ES-I3 (cell line): ENCODE results near the gene FIZ1.

Source experiments
- H3K36me3 ChIP-seq: 2 replicates; pipeline ENCODE4 v1.6.1; 2013; ENCODE audit warnings: mild to moderate bottlenecking, low read length, control low read depth, moderate library complexity; ENCODE audit not compliant: insufficient read depth
- H3K4me1 ChIP-seq: 2 replicates; pipeline ENCODE4 v1.6.1; 2013; ENCODE audit warnings: mild to moderate bottlenecking, control low read depth, low read length; ENCODE audit not compliant: insufficient read depth
- H3K9ac ChIP-seq: 2 replicates; pipeline ENCODE4 v1.6.1; 2013; ENCODE audit warnings: low read depth, mild to moderate bottlenecking, low read length, moderate library complexity
- H3K9me3 ChIP-seq: 2 replicates; pipeline ENCODE4 v1.6.1; 2013; ENCODE audit warnings: mild to moderate bottlenecking, low read length, moderate library complexity; ENCODE audit not compliant: control insufficient read depth, insufficient read depth

Gene FIZ1, protein sequence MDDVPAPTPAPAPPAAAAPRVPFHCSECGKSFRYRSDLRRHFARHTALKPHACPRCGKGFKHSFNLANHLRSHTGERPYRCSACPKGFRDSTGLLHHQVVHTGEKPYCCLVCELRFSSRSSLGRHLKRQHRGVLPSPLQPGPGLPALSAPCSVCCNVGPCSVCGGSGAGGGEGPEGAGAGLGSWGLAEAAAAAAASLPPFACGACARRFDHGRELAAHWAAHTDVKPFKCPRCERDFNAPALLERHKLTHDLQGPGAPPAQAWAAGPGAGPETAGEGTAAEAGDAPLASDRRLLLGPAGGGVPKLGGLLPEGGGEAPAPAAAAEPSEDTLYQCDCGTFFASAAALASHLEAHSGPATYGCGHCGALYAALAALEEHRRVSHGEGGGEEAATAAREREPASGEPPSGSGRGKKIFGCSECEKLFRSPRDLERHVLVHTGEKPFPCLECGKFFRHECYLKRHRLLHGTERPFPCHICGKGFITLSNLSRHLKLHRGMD

DNA sequence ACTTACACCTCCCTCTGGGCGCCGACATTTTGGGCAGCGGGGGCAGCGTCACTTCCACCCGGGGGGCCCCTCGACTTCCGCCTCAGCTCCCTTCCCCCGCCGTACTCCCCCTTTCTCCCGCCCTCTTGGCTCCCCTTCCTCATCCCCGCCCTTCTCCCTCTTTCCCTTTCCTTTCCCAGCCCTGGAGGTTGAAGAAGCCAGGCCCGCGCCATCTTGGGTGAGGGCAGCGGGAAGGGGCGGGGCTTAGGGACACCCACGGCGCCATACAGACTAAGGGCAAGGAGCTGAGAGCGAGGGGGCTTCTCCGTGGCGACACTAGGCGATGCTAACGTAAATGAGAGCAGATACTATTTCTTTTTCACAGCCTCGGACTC lies at the start of gene FIZ1:
Gene FIZ1 (minus strand): TSS at position 50 of the 374 bp plus-strand sequence. CDS start 1,652 bp downstream, outside the sequence.
- peak within 1 kb of the TSS; percentile 66 for H3K9ac ChIP-seq
- H3K36me3 ChIP-seq = no peaks in the 10 kb centered on the region

DNA sequence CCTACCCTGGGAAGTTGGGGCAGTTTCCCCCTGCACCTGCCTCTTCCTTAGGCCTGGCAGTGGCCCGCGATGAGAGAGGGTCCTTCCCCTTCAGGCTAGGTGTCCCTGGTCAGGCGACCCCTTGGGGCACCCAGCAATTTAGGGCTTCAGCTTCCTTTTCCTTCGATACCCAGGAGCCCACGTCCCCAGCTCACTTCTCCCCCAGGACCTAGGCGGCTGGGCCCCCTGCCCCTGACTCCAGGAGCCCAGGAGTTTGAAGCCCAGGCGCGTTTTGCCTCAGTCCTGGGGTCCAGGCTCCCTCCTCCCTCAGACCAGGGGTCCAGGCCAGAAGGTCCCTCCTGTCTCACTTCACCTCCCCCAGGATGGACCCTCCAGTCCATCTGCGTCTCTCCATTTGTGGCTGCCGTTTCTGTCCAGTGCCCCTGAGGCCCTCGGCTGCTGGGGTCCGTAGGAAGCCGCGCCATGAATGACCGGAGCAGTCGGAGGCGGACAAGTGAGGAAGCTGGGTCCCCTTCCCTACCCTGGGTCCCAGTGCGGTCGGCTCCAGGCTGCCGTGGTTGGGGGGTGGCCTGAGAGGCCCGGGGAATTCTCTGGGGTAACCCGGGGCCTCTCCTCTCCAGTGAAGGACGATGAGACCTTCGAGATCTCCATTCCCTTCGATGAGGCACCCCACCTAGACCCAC lies 49.4 kb upstream of the FIZ1 start:
- peaks cover 9% of the 10 kb centered on the region for H3K36me3 ChIP-seq
- no peaks in the 10 kb centered on the region; the same call in 1 of the 2 replicates for H3K4me1 ChIP-seq

More for the DNA sequence above, at the start of gene FIZ1:
- H3K4me1 ChIP-seq = 0 out of 2 replicates have a peak, but pooled peaks cover 5% of the 10 kb centered on the region
- H3K9me3 ChIP-seq = no peaks in the 10 kb centered on the region

DNA sequence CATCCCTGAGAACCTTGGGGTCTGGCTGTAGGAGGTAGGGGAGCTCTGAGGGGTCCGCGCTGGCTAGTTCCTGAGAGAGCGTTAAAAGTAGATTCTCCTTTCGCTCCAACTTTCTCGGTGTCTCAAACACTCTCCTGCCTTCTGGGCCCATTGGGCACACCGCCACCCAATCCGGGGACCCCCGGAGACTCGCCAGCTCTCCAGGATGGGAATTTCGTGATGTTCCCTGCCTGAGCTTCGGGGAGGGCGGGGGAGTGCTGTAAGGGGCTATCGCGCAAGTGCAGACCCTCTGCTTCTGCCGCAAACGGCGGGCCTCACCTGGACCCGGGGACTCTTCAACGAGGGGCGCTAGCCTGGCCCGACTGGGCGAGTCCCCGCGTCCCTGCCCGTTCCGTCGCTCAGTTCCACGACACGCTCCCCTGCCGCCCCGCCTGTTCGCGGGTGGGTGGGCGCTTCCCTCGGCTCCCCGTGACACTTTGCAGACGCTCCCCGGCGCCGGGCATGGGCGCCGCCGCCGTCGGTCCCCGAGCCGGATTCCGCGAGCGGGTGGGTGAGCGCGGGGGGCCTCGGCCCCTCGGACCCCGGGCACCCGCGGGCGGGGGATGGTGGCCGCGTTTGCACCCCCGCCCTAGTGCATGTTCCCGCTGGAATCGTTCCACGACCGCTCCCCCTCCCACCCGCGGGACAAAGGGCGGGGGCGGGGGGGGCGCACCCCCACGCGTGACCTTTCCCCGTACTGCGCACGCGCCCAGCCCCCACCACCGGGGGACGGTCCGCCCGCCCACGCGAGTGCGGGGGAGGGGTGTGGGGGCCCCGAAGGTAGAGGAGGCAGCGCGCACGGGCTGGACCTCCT lies 48.6 kb upstream of the FIZ1 start, which contains the start of gene CCDC106:
Gene CCDC106 (plus strand): TSS at position 481 of the 853 bp plus-strand sequence. CDS start 835 bp downstream, outside the sequence.
- Histone ChIP-seq H3K36me3 (peaks cover 9% of the 10 kb centered on the region), H3K9ac (peak within 1 kb of the TSS; percentile 92), H3K9me3 (no peaks in the 10 kb centered on the region), H3K4me1 (no peaks in the 10 kb centered on the region; the same call in 1 of the 2 replicates)

More for the DNA sequence above, 49.4 kb upstream of the FIZ1 start:
- Histone ChIP-seq H3K9ac (peak overlapping the region; percentile 92; the same call in 1 of the 2 replicates), H3K9me3 (no peaks in the 10 kb centered on the region)

DNA sequence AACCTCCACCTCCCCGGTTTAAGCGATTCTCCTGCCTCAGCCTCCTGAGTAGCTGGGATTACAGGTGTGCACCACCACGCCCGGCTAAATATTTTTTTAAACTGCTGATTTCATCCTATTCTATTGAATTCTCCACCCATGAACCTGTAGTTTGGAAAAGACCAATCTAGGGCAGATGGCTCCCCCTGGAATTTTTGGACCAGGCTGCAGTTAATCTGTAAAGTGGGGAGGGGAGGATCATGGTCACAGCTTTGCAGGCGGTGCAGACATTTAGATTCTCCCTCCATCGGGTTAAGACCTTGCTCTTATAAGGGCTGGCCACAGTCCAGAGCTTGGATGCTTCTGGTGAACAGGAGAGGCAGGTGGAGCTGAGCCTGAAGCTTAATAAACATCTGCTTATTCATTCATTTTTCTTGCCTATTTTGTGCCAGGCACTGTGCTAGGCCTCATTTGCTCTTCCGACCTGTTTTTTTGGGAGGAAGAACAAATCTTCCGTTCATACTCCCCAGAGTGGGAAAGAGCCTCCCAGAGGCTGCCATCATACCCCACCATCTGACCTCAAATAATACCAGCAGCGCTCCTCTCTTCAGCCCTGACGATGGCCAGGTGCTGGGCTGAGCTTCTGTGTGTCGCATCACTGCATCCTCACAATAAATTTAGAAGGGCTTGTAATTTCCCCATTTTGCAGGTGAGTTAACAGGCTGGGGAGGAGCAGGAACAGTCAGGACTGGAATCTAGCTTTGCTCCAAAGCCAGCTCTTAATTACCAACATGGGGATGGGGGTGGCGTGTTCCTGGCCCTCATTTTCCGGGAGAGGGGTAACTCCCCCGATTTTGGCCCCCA lies 47.8 kb upstream of the FIZ1 start:
- Histone ChIP-seq H3K9me3 (no peaks in the 10 kb centered on the region), H3K9ac (peak overlapping the region; percentile 92), H3K36me3 (peaks cover 9% of the 10 kb centered on the region), H3K4me1 (no peaks in the 10 kb centered on the region; the same call in 1 of the 2 replicates)

DNA sequence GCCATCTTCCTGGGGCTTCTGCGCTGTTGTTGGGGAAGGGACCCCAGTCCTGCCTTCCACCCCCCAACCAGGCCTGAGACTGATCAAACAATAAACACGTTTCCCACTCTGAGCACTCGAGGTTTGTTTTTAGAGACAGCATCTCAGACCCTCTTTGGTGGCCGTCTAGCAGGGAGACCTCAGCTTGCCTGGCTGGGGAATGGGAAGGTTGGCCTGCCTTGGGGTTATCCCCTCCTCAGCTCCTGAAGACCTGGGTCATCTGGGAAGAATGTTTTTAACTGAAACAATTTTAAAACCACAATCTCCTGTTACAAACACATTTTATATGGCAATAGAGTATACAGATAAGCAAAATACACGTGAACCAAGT lies 46.2 kb upstream of the FIZ1 start:
- H3K9ac ChIP-seq = no peak overlapping the region
- no peaks in the 10 kb centered on the region; the same call in 1 of the 2 replicates for H3K4me1 ChIP-seq
- peaks cover 9% of the 10 kb centered on the region for H3K36me3 ChIP-seq

DNA sequence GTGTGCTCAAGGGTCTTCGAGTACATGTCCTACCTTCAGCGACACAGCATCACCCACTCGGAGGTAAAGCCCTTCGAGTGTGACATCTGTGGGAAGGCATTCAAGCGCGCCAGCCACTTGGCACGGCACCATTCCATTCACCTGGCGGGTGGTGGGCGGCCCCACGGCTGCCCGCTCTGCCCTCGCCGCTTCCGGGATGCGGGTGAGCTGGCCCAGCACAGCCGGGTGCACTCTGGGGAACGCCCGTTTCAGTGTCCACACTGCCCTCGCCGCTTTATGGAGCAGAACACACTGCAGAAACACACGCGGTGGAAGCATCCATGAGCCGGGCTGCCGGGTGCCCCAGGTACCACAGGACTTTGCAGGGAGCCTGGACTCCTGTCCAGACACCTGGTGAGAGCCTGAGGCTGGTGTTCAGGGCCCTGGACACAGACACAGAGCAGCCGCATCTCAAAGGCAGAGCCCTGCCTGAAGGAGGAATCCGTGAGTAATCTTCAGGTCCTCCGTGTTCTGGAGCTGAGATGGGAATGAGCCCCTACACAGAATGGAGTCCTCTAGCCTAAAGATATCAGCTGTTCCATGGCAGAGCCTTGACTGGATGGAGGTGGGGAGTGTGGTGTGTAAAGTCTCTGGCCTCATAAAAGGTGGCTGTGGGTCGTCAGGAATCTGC lies 45.7 kb upstream of the FIZ1 start:
- Histone ChIP-seq H3K36me3 (peaks cover 9% of the 10 kb centered on the region), H3K4me1 (no peaks in the 10 kb centered on the region; the same call in 1 of the 2 replicates), H3K9me3 (no peaks in the 10 kb centered on the region), H3K9ac (no peak overlapping the region)

More for the DNA sequence above, 46.2 kb upstream of the FIZ1 start:
- no peaks in the 10 kb centered on the region for H3K9me3 ChIP-seq

DNA sequence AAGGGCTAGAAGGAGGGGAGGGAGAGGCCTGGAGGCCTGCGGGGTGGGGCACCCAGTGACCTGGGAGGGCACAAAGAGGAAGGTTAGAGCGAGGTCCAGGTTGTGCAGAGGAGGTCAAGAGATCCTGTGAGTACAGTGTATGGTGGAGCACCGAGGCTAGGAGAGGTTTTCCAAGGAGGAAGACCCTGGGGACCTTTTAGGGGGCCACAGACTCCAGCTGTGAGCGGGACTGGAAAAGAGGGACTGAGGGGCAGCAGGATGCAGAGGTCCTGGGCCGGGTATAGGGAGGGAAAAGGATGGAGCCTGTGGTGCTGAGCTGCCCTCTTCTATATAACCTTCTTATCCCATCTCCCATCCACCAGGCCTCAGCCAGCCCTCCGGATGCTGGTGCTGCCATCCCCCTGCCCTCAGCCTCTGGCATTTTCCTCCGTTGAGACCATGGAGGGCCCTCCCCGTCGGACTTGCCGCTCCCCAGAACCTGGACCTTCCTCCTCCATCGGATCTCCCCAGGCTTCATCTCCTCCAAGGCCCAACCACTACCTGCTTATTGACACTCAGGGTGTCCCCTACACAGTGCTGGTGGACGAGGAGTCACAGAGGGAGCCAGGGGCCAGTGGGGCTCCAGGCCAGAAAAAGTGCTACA lies 45.0 kb upstream of the FIZ1 start:
- H3K36me3 ChIP-seq = peaks cover 9% of the 10 kb centered on the region
- H3K9ac ChIP-seq = peak overlapping the region; percentile 65
- no peaks in the 10 kb centered on the region for H3K9me3 ChIP-seq
- no peaks in the 10 kb centered on the region; the same call in 1 of the 2 replicates for H3K4me1 ChIP-seq

DNA sequence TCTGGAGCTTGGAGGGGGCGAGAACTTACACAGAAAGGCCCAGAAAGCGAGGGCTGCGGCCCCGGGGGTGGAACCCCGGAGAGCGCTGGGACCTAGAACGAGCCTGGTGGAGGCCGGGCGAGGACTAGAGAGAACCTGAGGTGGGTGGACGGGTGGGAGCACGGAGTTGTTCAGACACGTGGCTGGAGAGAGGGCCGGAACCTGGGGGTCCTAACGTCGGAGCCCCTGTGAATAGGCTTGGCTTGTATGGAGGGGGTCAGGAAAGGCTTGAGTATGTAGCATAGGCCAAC lies 44.5 kb upstream of the FIZ1 start:
- peak overlapping the region; percentile 65 for H3K9ac ChIP-seq
- H3K9me3 ChIP-seq = no peaks in the 10 kb centered on the region
- peaks cover 9% of the 10 kb centered on the region for H3K36me3 ChIP-seq
- no peaks in the 10 kb centered on the region; the same call in 1 of the 2 replicates for H3K4me1 ChIP-seq

DNA sequence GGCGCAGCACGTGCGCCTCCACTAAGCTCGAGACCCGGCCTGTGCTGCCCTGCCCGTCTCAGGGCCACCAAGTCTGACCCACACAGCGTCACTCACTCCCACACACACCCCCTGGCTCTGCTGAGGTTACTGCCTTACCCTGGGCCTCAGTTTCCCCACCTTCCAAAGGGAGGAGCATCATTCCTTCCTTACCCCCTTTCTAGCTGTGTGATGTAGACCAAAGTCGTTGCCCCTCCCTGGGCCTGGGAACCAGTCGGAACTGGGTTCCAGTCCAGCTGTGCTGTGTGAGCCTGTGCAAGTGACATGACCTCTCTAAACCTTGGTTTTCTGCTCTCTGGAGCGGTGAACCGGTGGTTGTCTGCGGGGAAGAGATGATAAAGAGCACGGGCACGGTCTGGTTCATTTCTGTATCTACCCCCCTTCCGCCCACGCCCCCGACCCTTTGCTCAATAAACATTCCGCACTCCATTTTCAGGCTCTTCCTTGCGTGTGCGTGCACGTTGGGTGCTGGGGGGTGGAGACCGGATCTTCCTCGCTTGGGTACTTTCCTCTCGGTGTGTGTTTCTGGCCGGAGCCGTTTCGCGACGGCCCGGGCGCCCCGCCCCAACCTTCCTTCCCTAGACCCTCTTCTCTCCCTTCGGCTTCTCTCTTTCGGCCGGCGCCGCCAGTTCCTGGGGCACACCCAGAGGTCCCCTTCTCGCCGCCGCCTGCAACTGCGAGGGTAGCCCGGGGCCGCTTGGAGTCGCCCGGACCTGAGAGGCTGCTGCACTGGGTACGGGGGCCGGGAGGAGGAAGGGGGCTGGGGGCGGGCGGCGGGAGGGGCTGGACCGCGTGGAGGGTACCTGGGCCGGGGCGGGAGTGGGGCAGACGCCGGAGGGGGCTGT lies 43.9 kb upstream of the FIZ1 start, which contains the start of gene ZNF581:
Gene ZNF581 (plus strand): TSS at position 647 of the 884 bp plus-strand sequence. CDS start 923 bp downstream, outside the sequence.
- Histone ChIP-seq H3K36me3 (peaks cover 9% of the 10 kb centered on the region), H3K9me3 (no peaks in the 10 kb centered on the region), H3K9ac (peak within 1 kb of the TSS; percentile 89), H3K4me1 (no peaks in the 10 kb centered on the region; the same call in 1 of the 2 replicates)

DNA sequence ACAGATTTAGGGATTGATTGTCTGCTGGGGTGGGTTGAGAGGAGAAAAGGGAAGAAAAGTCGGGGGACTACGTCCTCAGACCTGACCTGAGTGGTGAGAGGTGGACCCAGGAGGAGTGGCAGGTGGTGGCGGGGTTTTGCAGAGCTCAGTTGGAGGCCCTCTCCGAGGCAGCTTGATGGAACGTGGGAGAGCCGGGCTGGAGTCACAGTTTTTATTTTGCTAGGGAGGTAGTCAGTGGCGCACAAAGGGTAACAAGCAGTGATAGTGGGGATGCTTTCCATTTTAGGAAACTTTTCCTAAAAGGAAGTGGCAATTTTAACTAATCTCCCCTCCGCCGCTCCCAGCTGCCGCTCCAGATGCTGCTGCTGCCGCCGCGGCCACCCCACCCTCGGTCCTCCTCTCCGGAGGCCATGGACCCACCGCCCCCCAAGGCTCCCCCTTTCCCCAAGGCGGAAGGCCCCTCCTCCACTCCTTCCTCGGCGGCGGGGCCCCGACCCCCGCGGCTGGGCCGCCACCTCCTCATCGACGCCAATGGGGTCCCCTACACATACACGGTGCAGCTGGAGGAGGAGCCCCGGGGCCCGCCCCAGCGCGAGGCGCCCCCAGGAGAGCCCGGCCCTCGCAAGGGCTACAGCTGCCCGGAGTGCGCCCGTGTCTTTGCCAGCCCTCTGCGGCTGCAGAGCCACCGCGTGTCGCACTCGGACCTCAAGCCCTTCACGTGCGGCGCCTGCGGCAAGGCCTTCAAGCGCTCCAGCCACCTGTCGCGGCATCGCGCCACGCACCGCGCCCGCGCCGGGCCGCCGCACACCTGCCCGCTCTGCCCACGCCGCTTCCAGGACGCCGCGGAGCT lies 43.1 kb upstream of the FIZ1 start:
- H3K9ac ChIP-seq = peak overlapping the region; percentile 89
- H3K36me3 ChIP-seq = peaks cover 9% of the 10 kb centered on the region
- no peaks in the 10 kb centered on the region; the same call in 1 of the 2 replicates for H3K4me1 ChIP-seq
- H3K9me3 ChIP-seq = no peaks in the 10 kb centered on the region
